MCF 10A (cell line): ENCODE measurements around the gene LRP8. TPM values are rescaled to one million over a fixed set of nuclear protein-coding genes. Genes with fewer than 3 reads are reported as not detected.

Source experiments
- BruUV-seq: library from RNA; stranded (reverse); fragments of 400-500 nt; replicated peaks from 2 replicates; lab custom pipeline; 2021; lab: Mats Ljungman, UMichigan
- CTCF ChIA-PET: fragments of 300-600 bp; sonication (Branson Sonifier 250); formaldehyde crosslinking; extraction: SDS; loops from one replicate; lab custom pipeline; 2021; ENCODE audit warnings: antibody characterized with exemption, inconsistent platforms; lab: Yijun Ruan, JAX
- POLR2A ChIA-PET: fragments of 300-600, 350-650 bp; sonication (Branson Sonifier 250); formaldehyde crosslinking; extraction: SDS; loops from one replicate; lab custom pipeline; 2020; ENCODE audit warnings: antibody characterized with exemption, inconsistent platforms; lab: Yijun Ruan, JAX
- DNase-seq: peaks from one replicate; pipeline ENCODE4 v3.0.0-alpha.2; 2018; ENCODE audit not compliant: unreplicated experiment
- H3K27ac Mint-ChIP-seq: one replicate; pipeline ENCODE4 v1.8.0; 2022; ENCODE audit warnings: mild to moderate bottlenecking, low read depth, mixed read lengths; ENCODE audit not compliant: unreplicated experiment
- H3K27me3 Mint-ChIP-seq: one replicate; pipeline ENCODE4 v1.8.0; 2022; ENCODE audit warnings: mixed read lengths; ENCODE audit not compliant: insufficient read depth, unreplicated experiment
- H3K36me3 Mint-ChIP-seq: one replicate; pipeline ENCODE4 v1.8.0; 2022; ENCODE audit warnings: mild to moderate bottlenecking, moderate library complexity, mixed read lengths; ENCODE audit not compliant: insufficient read depth, unreplicated experiment
- H3K4me1 Mint-ChIP-seq: one replicate; pipeline ENCODE4 v1.8.0; 2022; ENCODE audit warnings: mixed read lengths; ENCODE audit not compliant: insufficient read depth, unreplicated experiment
- H3K4me3 Mint-ChIP-seq: one replicate; pipeline ENCODE4 v1.8.0; 2022; ENCODE audit warnings: mild to moderate bottlenecking, moderate library complexity, mixed read lengths; ENCODE audit not compliant: unreplicated experiment
- H3K9me3 Mint-ChIP-seq: one replicate; pipeline ENCODE4 v1.8.0; 2022; ENCODE audit warnings: mixed read lengths; ENCODE audit not compliant: unreplicated experiment
- intact Hi-C: fragments of 100-400 bp; cut with micrococcal nuclease; formaldehyde crosslinking; loops from 2 replicates; pipeline ENCODE4 v1.14.1; 2022
- total RNA-seq: library from RNA; stranded (reverse); gene quantifications from 2 replicates; pipeline ENCODE4 v1.2.3, GENCODE V29; 2022
- TF ChIP-seq, protein P1 (sequence below): fragments of 200-600 bp; IDR thresholded peaks from one replicate; pipeline ENCODE4 v1.8.0; 2022; ENCODE audit warnings: antibody characterized with exemption, mild to moderate bottlenecking; ENCODE audit not compliant: unreplicated experiment

The LRP8 gene
- total RNA-seq, 1 experiment from 2014 or later, result 21.8 TPM

DNA sequence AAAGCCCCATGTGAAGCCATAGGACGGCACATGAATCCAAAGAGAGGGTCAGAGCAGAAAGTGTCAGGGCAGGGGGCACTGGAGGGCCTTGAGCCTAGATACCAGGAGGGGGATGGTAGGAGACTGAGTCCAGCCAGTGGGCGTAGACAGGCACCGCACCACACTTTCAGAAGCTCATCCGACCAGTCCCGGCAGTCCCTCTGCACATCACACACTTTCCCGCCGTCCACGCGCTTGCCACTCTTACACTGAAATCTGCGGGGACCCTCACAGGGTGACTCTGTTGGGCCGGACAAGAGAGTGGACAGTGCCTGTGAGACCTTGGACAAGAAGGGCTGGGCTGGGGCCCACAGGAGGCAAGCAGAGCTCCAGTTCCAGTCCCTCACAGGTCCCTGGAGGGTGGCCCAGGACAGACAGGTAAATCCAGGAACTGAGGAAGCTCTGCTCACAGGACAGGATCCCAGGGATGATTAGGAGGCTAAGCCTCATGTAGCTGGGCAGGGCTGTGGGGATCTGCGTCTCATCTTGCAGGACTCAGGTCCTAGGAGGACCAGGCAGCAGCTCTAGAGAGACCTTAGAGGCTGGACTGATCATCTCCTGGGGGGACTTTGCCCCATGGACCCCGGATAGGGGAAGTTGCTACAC, 53.2 kb downstream of the LRP8 start:
- BruUV-seq, result no TSS peak
- H3K36me3 Mint-ChIP-seq, result peaks cover 4% of the 10 kb centered on the region
- H3K4me1 Mint-ChIP-seq, result peaks cover 15% of the 10 kb centered on the region
- no peaks in the 10 kb centered on the region for H3K9me3 Mint-ChIP-seq
- DNase-seq, result no peak
- ChIA-PET POLR2A (no interaction called here), CTCF (interaction anchor here (0.7 to 2.3 kb wide), 6 partner anchors 9 to 118 kb away, joined by 3 to 14 read pairs (median 4); no protein-coding TSS in a partner anchor)
- H3K27ac Mint-ChIP-seq, result peak overlapping the region; percentile 27
- intact Hi-C loops, result loop anchor here (10.0 kb wide), 1 partner anchor 480 kb away; no protein-coding TSS in a partner anchor
- TF ChIP-seq, protein P1, sequence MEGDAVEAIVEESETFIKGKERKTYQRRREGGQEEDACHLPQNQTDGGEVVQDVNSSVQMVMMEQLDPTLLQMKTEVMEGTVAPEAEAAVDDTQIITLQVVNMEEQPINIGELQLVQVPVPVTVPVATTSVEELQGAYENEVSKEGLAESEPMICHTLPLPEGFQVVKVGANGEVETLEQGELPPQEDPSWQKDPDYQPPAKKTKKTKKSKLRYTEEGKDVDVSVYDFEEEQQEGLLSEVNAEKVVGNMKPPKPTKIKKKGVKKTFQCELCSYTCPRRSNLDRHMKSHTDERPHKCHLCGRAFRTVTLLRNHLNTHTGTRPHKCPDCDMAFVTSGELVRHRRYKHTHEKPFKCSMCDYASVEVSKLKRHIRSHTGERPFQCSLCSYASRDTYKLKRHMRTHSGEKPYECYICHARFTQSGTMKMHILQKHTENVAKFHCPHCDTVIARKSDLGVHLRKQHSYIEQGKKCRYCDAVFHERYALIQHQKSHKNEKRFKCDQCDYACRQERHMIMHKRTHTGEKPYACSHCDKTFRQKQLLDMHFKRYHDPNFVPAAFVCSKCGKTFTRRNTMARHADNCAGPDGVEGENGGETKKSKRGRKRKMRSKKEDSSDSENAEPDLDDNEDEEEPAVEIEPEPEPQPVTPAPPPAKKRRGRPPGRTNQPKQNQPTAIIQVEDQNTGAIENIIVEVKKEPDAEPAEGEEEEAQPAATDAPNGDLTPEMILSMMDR, result no peak
- H3K4me3 Mint-ChIP-seq, result no peak overlapping the region
- H3K27me3 Mint-ChIP-seq, result no peaks in the 10 kb centered on the region

- Mint-ChIP-seq H3K4me1 (peaks cover 15% of the 10 kb centered on the region), H3K36me3 (peaks cover 5% of the 10 kb centered on the region), H3K9me3 (no peaks in the 10 kb centered on the region), H3K4me3 (no peak overlapping the region), H3K27me3 (no peaks in the 10 kb centered on the region), H3K27ac (peak overlapping the region; percentile 27)
- ChIA-PET POLR2A (interaction anchor here (0.7 to 1.0 kb wide), 3 partner anchors 52 to 315 kb away, joined by 3 to 4 read pairs (median 3); no protein-coding TSS in a partner anchor), CTCF (interaction anchor here (0.7 to 2.3 kb wide), 2 partner anchors 17 to 119 kb away, joined by 4 to 14 read pairs; no protein-coding TSS in a partner anchor)
- no TSS peak for BruUV-seq
- DNase-seq, result no peak
- TF ChIP-seq, protein P1, result no peak
- intact Hi-C loops, result loop anchor here (10.0 kb wide), 1 partner anchor 481 kb away; no protein-coding TSS in a partner anchor
These were observed 53.8 kb downstream of the LRP8 start for GRCh38 chr1:53274026-53274425.

- intact Hi-C loops, result loop anchor here (10.0 kb wide), 1 partner anchor 481 kb away; no protein-coding TSS in a partner anchor
- H3K36me3 Mint-ChIP-seq, result peaks cover 9% of the 10 kb centered on the region
- H3K4me3 Mint-ChIP-seq, result no peak overlapping the region
- H3K9me3 Mint-ChIP-seq, result no peaks in the 10 kb centered on the region
- TF ChIP-seq, protein P1, result no peak
- BruUV-seq, result no TSS peak
- peak; percentile 57 for DNase-seq
- CTCF ChIA-PET, result interaction anchor here (0.7 to 2.3 kb wide), 3 partner anchors 18 to 120 kb away, joined by 3 to 14 read pairs (median 4); no protein-coding TSS in a partner anchor
- POLR2A ChIA-PET, result interaction anchor here (0.6 to 1.0 kb wide), 4 partner anchors 53 to 471 kb away, joined by 3 to 4 read pairs (median 3); no protein-coding TSS in a partner anchor
- no peaks in the 10 kb centered on the region for H3K27me3 Mint-ChIP-seq
- peaks cover 15% of the 10 kb centered on the region for H3K4me1 Mint-ChIP-seq
- no peak overlapping the region for H3K27ac Mint-ChIP-seq
These were observed 54.3 kb downstream of the LRP8 start for GRCh38 chr1:53273526-53273925.

GRCh38 chr1:53272349-53272748, 55.5 kb downstream of the LRP8 start:
- Mint-ChIP-seq H3K27ac (peak overlapping the region; percentile 69), H3K36me3 (peaks cover 9% of the 10 kb centered on the region), H3K4me3 (no peak overlapping the region), H3K4me1 (peaks cover 15% of the 10 kb centered on the region), H3K9me3 (no peaks in the 10 kb centered on the region), H3K27me3 (no peaks in the 10 kb centered on the region)
- no TSS peak for BruUV-seq
- no peak for DNase-seq
- TF ChIP-seq, protein P1, result no peak
- POLR2A ChIA-PET, result no interaction called here
- intact Hi-C loops, result loop anchor here (10.0 kb wide), 1 partner anchor 482 kb away; no protein-coding TSS in a partner anchor
- CTCF ChIA-PET, result interaction anchor here (0.6 to 2.3 kb wide), 4 partner anchors 21 to 121 kb away, joined by 3 to 14 read pairs (median 4); no protein-coding TSS in a partner anchor
